ENCODE results near the gene SEC14L2. TPM values are rescaled to one million over a fixed set of nuclear protein-coding genes. Genes with fewer than 3 reads are reported as not detected.

SEC14L2 gene
- total and polyA plus RNA-seq, 4 donors: 6.1 to 10.3 (median 8.0) TPM

DNA sequence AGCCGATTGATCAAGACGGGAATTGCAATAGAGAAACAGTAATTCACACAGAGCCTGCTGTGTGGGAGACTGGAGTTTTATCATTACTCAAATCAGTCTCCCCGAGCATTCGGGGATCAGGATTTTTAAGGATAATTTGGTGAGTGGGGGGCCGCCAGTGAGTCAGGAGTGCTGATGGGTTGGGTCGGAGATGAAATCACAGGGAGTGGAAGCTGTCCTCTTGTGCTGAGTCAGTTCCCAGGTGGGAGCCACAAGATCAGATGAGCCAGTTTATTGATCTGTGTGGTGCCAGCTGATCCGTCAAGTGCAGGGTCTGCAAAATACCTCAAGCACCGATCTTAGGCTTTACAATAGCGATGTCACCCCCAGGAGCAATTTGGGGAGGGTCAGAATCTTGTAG lies 44.3 kb downstream of the SEC14L2 start:
- DNase-seq: no peak
- TF ChIP-seq CTCF (IDR thresholded peaks at IDR 0.05; ENCODE audit: control extremely low read depth, extremely low read depth): no peak
- Histone ChIP-seq H3K9me3 (ENCODE audit: control insufficient read depth in 4 of 4, insufficient read depth in 3 of 4, low read length in 3 of 4) (no peaks in the 10 kb centered on the region), H3K27ac (ENCODE audit: low read depth in 1 of 2, low read length in 1 of 2) (no peak overlapping the region), H3K4me1 (ENCODE audit: control insufficient read depth in 5 of 5, insufficient read depth in 5 of 5, low read length in 5 of 5) (no peaks in the 10 kb centered on the region), H3K4me3 (no peak overlapping the region), H3K36me3 (ENCODE audit: control insufficient read depth in 4 of 4, insufficient read depth in 4 of 4, low read length in 4 of 4) (no peaks in the 10 kb centered on the region), H3K9ac (ENCODE audit: insufficient read depth in 1 of 2, low read length in 2 of 2) (no peak overlapping the region), H3K27me3 (ENCODE audit: control insufficient read depth in 3 of 3, insufficient read depth in 3 of 3, low read length in 2 of 3) (no peaks in the 10 kb centered on the region)
- ATAC-seq (ENCODE audit: insufficient read depth, low FRiP score): no peak
- 78 to 84% methylated on average over 9 of the region's 9 CpGs for WGBS, 2 donors

DNA sequence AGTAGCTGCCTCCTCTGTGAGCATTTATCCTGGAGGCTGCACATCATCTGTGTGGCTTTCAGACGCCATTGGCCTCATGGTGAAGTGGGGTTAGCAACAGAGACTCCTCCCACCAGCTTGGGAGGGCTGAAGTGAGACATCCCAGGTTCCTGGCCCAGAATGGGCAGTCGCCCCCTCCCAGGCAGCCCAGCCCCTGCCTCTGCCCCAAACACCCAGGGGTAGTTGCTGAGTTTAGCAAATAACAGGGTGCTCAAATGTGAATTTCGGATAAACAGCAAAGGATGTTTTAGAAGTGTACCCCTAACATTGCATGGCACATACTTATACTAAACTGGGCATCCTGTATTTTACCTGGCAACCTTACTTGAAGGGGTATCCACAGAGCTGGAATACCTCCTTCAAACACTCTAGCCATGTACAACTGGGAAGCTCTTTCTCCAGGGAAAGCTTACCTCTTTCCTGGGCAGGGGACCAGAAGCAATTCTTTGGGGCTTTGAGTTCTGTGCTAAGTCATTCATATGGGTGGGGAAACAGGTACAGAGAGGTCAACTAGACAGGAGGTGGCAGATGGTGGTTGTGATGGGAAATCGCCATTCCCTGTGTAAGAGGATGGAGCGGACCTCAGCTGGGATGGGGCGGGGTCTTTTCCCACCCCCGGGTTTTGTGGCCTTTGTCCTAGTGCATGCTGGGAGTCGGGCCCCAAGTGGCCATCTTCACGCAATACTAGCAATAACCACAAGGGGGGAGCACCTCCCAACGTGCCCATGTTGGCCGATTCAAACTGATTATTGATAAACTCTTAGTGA lies 48.0 kb downstream of the SEC14L2 start:
- ATAC-seq (ENCODE audit: insufficient read depth, low FRiP score) (peak; percentile 51), DNase-seq (peak; percentile 36 to 48 (median 46))
- no peaks in the 10 kb centered on the region for H3K4me1 ChIP-seq (ENCODE audit: control insufficient read depth in 5 of 5, insufficient read depth in 5 of 5, low read length in 5 of 5)
- TF ChIP-seq CTCF (IDR thresholded peaks at IDR 0.05; ENCODE audit: control extremely low read depth, extremely low read depth): peak; percentile 40
- H3K9ac ChIP-seq (ENCODE audit: insufficient read depth in 1 of 2, low read length in 2 of 2): no peak overlapping the region
- no peak overlapping the region for H3K4me3 ChIP-seq
- no peaks in the 10 kb centered on the region for H3K27me3 ChIP-seq (ENCODE audit: control insufficient read depth in 3 of 3, insufficient read depth in 3 of 3, low read length in 2 of 3)
- H3K36me3 ChIP-seq (ENCODE audit: control insufficient read depth in 4 of 4, insufficient read depth in 4 of 4, low read length in 4 of 4): no peaks in the 10 kb centered on the region
- WGBS, 2 donors: 21 to 25% methylated on average over 11 of the region's 11 CpGs
- no peak overlapping the region for H3K27ac ChIP-seq (ENCODE audit: low read depth in 1 of 2, low read length in 1 of 2)
- H3K9me3 ChIP-seq (ENCODE audit: control insufficient read depth in 4 of 4, insufficient read depth in 3 of 4, low read length in 3 of 4): no peaks in the 10 kb centered on the region

DNA sequence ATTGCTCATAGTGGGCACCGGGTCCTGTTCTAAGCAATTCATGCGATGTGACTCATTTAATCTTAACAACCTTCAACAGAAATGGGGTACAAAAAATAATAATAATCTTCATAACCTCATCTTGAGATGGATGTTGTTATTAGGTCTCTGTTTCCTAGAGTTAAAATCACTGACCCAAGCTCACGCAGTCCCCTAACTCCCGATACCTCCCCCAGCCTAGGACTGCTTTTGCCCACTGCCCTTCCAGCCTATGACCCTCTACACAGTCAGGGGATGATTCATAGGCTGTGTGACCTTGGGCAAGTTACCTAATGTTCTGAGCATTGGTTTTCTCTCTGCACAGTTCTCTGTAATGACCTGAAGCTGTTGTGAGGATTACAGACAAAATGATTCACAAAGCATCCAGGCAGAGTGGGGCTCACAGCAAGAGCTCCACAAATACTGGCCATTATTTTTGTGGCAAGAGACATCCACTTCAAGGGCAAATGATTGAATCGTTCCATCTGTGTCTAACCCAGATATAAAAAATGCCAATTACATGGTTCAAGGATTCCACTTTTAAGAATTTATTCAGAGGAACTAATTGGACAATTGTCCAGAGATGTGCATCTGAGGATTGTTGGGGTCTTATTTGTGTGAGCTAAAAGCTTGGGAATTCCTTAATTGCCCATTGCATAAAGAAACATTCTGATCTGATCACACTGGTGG lies 48.8 kb downstream of the SEC14L2 start:
- DNase-seq (no peak), ATAC-seq (ENCODE audit: insufficient read depth, low FRiP score) (no peak)
- Histone ChIP-seq H3K36me3 (ENCODE audit: control insufficient read depth in 4 of 4, insufficient read depth in 4 of 4, low read length in 4 of 4) (no peaks in the 10 kb centered on the region), H3K9ac (ENCODE audit: insufficient read depth in 1 of 2, low read length in 2 of 2) (no peak overlapping the region), H3K27me3 (ENCODE audit: control insufficient read depth in 3 of 3, insufficient read depth in 3 of 3, low read length in 2 of 3) (no peaks in the 10 kb centered on the region), H3K4me3 (no peak overlapping the region), H3K4me1 (ENCODE audit: control insufficient read depth in 5 of 5, insufficient read depth in 5 of 5, low read length in 5 of 5) (no peaks in the 10 kb centered on the region), H3K9me3 (ENCODE audit: control insufficient read depth in 4 of 4, insufficient read depth in 3 of 4, low read length in 3 of 4) (no peaks in the 10 kb centered on the region), H3K27ac (ENCODE audit: low read depth in 1 of 2, low read length in 1 of 2) (no peak overlapping the region)
- no peak for TF ChIP-seq CTCF (IDR thresholded peaks at IDR 0.05; ENCODE audit: control extremely low read depth, extremely low read depth)
- WGBS, 2 donors: 56 to 59% methylated on average over 5 of the region's 5 CpGs

All from lung (tissue), 12 donors.